ENCODE data around the gene RAB30. TPM values are rescaled to one million over a fixed set of nuclear protein-coding genes. Genes with fewer than 3 reads are reported as not detected.
A peak's percentile ranks its signal among the peaks of the same experiment; 100 is the strongest.

RAB30 gene
- total and polyA plus RNA-seq, 9 of the 15 experiments (the other 6 are each of a cell fraction or from before 2014, with no cell fraction given): 0.29 to 1.3 (median 1.0) TPM

DNA sequence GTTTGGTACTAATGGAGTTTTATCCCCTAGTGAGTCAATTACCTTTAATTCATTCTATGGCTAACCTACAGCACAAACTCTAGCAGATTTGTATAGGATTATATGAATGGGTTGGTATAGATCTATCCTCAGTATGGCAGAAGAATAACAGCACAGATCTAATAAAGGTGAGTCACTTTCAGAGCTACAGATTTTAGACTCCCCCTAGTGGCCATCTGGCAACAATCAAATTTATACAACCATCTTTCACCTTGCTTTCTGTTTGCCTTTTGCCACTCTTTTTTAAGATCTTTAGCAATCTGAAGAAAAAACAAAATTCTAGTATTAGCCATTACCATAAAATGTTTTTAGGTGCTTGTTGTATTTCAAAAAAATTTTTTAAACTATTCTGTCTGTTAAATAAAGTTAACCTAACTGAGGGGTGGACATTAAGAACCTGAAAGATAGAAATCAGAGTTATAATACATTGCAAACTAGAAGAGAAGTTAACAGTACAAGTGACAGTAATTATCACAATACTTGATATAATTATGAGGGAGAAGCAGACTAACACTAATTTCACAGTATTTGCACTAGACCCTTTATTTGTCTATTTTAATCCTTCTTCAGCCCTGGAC is 144.3 kb downstream of the RAB30 start (continued):
- TF ChIP-seq JUND (IDR thresholded peaks at IDR 0.05; ENCODE audit: borderline replicate concordance, low read depth, low read length) (peak; percentile 80), JUND (tag; IDR thresholded peaks at IDR 0.05; ENCODE audit: borderline replicate concordance, low read depth, low read length) (peak; percentile 81; the same call in 2 of the 3 replicates), FOSL1 (tag; conservative IDR thresholded peaks at IDR 0.05) (peak; percentile 75), NBN (IDR thresholded peaks at IDR 0.05; ENCODE audit: low read depth) (no peak), DPF2 (IDR thresholded peaks at IDR 0.05) (0 out of 2 replicates have a peak, but pooled peaks have one; percentile 14), RAD21 (CRISPR knock-in tag; conservative IDR thresholded peaks at IDR 0.05 in 1 of 2, IDR thresholded peaks at IDR 0.05 in 1 of 2) (peak; percentile 48 to 81; a peak in 3 of 4 replicates), JUN (IDR thresholded peaks at IDR 0.05; ENCODE audit: borderline replicate concordance, low read depth, low read length) (0 out of 2 replicates have a peak, but pooled peaks have one; percentile 8), JUN (CRISPR knock-in tag; IDR thresholded peaks at IDR 0.05; ENCODE audit: borderline replicate concordance) (no peak), CCNT2 (IDR thresholded peaks at IDR 0.05; ENCODE audit: borderline replicate concordance, extremely low read depth, insufficient read length, low read depth, low read length) (no peak), CBFA2T3 (IDR thresholded peaks at IDR 0.05) (no peak), ZEB2 (IDR thresholded peaks at IDR 0.05) (no peak)
- TF ChIP-seq, protein P1, sequence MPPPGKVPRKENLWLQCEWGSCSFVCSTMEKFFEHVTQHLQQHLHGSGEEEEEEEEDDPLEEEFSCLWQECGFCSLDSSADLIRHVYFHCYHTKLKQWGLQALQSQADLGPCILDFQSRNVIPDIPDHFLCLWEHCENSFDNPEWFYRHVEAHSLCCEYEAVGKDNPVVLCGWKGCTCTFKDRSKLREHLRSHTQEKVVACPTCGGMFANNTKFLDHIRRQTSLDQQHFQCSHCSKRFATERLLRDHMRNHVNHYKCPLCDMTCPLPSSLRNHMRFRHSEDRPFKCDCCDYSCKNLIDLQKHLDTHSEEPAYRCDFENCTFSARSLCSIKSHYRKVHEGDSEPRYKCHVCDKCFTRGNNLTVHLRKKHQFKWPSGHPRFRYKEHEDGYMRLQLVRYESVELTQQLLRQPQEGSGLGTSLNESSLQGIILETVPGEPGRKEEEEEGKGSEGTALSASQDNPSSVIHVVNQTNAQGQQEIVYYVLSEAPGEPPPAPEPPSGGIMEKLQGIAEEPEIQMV (tag; conservative IDR thresholded peaks at IDR 0.05; ENCODE audit: low read depth): no peak
- TF ChIP-seq, protein P2, sequence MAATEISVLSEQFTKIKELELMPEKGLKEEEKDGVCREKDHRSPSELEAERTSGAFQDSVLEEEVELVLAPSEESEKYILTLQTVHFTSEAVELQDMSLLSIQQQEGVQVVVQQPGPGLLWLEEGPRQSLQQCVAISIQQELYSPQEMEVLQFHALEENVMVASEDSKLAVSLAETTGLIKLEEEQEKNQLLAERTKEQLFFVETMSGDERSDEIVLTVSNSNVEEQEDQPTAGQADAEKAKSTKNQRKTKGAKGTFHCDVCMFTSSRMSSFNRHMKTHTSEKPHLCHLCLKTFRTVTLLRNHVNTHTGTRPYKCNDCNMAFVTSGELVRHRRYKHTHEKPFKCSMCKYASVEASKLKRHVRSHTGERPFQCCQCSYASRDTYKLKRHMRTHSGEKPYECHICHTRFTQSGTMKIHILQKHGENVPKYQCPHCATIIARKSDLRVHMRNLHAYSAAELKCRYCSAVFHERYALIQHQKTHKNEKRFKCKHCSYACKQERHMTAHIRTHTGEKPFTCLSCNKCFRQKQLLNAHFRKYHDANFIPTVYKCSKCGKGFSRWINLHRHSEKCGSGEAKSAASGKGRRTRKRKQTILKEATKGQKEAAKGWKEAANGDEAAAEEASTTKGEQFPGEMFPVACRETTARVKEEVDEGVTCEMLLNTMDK (IDR thresholded peaks at IDR 0.05; ENCODE audit: borderline replicate concordance, insufficient read depth, low read depth, low read length, poor library complexity, severe bottlenecking): peak; percentile 12
- TF ChIP-seq, protein P3, sequence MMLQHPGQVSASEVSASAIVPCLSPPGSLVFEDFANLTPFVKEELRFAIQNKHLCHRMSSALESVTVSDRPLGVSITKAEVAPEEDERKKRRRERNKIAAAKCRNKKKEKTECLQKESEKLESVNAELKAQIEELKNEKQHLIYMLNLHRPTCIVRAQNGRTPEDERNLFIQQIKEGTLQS (IDR thresholded peaks at IDR 0.05): peak; percentile 76
- TF ChIP-seq, protein P3 (CRISPR knock-in tag; conservative IDR thresholded peaks at IDR 0.05): no peak
- TF ChIP-seq, protein P4, sequence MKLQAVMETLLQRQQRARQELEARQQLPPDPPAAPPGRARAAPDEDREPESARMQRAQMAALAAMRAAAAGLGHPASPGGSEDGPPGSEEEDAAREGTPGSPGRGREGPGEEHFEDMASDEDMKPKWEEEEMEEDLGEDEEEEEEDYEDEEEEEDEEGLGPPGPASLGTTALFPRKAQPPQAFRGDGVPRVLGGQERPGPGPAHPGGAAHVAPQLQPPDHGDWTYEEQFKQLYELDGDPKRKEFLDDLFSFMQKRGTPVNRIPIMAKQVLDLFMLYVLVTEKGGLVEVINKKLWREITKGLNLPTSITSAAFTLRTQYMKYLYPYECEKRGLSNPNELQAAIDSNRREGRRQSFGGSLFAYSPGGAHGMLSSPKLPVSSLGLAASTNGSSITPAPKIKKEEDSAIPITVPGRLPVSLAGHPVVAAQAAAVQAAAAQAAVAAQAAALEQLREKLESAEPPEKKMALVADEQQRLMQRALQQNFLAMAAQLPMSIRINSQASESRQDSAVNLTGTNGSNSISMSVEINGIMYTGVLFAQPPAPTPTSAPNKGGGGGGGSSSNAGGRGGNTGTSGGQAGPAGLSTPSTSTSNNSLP (IDR thresholded peaks at IDR 0.05; ENCODE audit: borderline replicate concordance, low read depth, low read length): peak; percentile 96
- TF ChIP-seq, protein P5, sequence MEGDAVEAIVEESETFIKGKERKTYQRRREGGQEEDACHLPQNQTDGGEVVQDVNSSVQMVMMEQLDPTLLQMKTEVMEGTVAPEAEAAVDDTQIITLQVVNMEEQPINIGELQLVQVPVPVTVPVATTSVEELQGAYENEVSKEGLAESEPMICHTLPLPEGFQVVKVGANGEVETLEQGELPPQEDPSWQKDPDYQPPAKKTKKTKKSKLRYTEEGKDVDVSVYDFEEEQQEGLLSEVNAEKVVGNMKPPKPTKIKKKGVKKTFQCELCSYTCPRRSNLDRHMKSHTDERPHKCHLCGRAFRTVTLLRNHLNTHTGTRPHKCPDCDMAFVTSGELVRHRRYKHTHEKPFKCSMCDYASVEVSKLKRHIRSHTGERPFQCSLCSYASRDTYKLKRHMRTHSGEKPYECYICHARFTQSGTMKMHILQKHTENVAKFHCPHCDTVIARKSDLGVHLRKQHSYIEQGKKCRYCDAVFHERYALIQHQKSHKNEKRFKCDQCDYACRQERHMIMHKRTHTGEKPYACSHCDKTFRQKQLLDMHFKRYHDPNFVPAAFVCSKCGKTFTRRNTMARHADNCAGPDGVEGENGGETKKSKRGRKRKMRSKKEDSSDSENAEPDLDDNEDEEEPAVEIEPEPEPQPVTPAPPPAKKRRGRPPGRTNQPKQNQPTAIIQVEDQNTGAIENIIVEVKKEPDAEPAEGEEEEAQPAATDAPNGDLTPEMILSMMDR (IDR thresholded peaks at IDR 0.05 in 2 of 3, conservative IDR thresholded peaks at IDR 0.05 in 1 of 3; ENCODE audit: insufficient read depth in 2 of 3, low read depth in 1 of 3, low read length in 3 of 3): peak; percentile 71 to 80 (median 73)
